GM21619 (cell line): ENCODE results near the gene PDGFA.

Experiments used
- ATAC-seq: cut with Tn5 transposase; IDR thresholded peaks from one replicate; pipeline ENCODE4 v1.9.1; 2021; ENCODE audit not compliant: unreplicated experiment

Gene PDGFA

GRCh38 chr7:491958-492713 is 27.5 kb downstream of the PDGFA start:
- no peak for ATAC-seq

DNA sequence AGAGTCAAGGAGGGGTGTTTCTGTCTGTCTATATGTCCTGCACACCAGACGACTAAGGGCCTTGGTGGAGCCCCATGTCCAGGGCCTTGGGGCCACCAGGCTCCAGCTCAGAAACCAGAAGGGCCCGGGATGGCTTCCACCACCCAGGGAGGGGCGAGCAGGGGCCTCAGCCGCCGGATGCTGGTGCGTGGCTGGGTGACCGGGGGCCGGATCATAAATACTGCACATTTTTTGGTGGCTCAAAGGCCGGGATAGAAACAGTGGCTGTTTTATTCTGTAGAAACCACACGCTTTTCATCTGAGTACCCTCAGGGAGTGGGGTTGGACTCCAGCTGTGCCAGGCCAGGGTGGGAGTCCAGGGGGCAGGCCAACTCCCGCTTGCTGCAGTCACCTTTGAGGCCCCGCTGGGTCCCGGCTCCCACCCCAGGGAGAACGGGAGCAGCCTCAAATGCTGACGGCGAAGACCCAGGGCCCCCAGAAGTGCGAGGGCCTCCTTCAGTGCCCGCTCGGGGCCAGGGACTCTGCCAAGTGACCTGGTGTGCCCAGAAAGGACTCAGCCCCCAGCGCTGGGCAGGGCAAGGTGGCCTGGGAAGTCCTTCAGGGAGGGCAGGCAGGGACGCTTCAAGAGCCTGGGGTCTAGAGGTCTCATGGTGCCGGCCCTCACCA is 28.2 kb downstream of the PDGFA start:
- ATAC-seq, result no peak

- ATAC-seq, result no peak
Observed at GRCh38 chr7:490461-491291, 29.0 kb downstream of the PDGFA start.

DNA sequence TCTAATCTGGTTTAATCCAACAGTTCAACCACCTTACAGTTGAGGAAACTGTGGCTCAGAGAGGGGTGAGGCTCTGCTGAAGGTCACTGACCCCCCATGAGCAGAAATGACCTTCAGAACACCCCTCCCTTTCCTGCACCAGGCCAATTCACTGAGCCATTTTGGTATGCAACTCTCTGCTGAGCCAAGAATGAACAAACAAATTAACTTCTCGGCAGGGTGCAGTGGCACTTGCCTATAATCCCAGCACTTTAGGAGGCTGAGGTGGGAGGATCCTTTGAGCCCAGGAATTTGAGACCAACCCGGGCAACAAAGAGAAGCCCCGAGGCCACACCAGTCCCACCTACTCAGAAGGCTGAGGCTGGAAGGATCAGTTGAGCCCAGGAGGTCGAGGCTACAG is 29.8 kb downstream of the PDGFA start:
- no peak for ATAC-seq

- no peak for ATAC-seq
Observed at GRCh38 chr7:486216-486743, 33.4 kb downstream of the PDGFA start.

- ATAC-seq, result no peak
Observed at GRCh38 chr7:485188-486081, 34.2 kb downstream of the PDGFA start.

DNA sequence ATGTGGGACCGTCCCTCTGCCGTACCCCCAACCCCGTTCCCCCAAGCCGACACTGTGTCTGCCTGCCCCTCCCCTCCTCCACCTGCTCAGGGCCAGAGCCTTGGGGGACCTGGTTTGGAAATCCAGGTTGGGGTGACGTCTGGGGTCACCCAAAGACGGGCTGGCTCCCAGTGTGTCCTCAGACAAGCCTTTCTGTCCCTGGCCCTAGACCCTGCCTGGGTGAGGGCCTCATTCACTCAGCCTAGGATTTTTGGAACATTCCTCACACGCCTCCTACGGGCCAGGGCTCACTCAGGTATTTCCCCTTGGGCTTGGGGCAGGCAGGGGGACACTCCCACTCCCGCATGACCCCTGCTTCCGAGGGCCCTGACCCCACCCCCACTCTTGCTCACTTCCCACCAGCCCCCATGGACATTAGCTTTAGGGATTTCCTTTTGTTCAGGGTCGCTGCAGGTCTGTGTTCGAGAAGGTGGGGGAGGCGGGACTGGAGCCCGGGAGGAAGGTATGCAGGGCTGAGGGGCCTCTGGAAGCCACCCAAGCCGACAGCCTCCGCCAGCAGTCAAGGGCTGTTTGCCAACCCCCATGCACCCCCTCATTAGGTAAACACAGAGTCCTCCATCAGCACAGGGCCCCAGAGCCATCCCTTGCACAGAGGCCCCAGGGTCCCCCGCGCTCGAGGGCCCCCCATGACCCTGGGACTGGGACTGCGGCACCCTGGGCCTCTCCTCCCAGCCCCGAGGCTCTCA is 35.1 kb downstream of the PDGFA start:
- ATAC-seq, result no peak

- ATAC-seq, result no peak
Observed at GRCh38 chr7:483656-484355, 35.8 kb downstream of the PDGFA start.

DNA sequence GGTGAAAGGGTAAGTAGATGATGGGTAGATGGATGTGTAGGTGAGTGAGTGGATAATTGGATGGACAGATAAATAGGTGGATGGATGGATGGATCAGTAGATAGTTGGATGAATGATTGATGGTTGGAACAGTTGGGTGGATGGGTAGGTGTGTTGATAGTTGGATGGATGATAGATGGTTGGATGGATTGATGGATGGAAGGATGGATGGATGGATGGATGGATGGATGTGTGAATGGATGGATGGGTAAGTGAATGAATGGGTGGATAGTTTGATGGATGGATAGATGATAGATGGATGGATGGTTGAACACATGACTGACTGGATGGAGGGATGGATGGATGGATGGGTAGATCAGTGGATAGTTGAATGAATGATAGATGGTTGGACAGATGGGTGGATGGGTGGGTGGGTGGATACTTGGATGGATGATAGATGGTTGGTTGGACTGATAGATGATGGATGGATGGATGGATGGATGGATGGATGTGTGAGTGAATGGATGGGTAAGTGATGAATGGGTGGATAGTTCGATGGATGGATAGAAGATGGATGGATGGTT is 37.0 kb downstream of the PDGFA start:
- no peak for ATAC-seq

DNA sequence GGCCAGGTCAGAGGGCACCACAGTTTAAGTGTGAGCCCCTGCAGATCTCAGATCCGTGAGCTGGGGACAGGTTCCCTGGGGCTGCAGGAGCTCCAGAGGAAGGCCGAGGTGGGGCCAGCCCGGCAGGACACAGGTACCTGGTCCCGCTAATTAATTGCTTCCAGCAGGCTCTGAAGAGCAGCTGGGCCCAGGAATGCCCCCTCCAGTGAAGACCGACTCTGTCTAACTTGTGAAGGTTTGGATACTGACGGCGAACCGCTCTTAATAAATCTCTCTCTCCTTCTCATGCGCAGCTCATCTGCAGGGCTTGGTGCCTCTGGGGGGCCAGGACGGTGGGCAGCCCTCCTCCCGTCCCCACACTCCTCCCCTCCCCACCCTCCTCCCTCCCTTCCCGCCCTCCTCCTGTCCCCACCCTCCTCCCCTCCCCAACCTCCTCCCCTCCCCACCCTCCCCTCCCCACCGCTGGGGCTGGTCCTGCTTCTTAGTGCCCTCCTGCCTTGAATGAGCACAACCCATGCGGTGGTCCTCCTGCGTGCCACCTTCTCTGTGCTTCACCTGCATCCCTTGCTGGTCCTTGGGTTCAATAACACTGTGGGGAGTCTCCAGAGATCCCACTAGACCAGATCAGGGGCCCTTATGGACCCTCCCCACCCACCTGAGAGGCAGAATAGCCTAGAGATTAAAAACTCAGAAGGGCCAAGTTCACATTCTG is 38.3 kb downstream of the PDGFA start:
- ATAC-seq, result no peak

GRCh38 chr7:480531-481218 is 39.0 kb downstream of the PDGFA start:
- ATAC-seq, result no peak

- no peak for ATAC-seq
Observed at GRCh38 chr7:479948-480499, 39.6 kb downstream of the PDGFA start.

DNA sequence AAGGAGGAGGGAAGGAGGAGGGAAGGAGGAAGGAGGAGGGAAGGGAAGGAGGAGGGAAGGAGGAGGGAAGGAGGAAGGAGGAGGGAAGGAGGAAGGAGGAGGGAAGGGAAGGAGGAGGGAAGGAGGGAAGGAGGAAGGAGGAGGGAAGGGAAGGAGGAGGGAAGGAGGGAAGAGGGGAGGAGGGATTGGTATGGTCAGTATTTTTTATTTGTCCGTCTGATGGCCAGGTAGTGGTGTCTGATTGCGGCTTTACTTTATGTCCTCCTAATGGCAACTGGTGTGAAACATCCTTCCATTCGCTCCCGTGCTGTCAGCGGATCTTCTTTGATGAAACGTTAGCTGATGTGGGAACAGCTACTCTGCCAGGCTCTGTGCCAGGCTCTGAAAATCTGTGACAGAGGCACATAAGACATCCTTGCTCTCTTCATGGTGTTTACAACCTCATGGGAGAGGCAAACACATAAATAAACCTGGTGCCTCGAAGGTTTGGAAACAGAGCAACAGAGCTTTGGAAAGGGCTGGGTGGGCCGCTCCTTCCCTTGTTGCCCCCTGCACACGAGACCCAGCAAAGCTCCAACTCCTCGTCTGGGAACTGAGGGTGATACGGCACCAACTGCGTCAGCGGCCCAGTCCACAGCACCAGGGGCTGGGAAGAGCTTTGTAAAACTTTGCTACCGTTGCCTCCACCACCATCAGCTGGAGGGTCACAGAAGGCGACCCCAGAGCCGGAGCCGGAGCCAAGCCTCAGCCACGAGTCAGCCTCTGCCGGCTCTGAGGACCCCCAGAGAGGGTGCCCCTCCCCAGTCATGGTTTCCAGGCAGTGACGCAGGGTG is 40.3 kb downstream of the PDGFA start:
- no peak for ATAC-seq

DNA sequence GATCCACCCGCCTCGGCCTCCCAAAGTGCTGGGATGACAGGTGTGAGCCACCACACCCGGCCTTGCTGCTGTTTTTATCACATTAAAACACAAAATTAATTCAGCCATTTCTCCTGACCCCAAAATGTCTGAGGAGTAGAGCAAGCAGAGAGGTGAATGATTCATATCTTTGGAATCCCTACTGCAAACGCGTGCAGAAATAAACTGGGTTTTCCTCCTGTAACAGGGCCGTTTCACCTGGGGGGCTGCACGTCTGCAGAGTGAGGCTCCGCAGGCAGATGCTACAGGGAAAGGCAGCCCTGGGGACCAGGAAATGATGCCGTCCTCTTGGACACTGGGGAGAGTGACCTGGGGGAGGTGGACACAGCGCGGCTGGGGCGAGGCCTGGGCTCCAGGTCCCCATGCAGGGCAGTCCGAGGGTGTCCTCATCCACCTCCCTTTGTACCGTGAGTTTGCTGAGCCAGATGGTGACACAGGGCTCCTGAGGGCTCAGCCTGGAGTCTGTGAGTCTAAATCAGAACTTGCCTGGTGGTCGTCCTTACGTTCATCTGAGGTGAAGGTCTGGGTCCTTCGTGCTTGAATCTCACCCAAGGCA is 41.9 kb downstream of the PDGFA start:
- ATAC-seq, result no peak

DNA sequence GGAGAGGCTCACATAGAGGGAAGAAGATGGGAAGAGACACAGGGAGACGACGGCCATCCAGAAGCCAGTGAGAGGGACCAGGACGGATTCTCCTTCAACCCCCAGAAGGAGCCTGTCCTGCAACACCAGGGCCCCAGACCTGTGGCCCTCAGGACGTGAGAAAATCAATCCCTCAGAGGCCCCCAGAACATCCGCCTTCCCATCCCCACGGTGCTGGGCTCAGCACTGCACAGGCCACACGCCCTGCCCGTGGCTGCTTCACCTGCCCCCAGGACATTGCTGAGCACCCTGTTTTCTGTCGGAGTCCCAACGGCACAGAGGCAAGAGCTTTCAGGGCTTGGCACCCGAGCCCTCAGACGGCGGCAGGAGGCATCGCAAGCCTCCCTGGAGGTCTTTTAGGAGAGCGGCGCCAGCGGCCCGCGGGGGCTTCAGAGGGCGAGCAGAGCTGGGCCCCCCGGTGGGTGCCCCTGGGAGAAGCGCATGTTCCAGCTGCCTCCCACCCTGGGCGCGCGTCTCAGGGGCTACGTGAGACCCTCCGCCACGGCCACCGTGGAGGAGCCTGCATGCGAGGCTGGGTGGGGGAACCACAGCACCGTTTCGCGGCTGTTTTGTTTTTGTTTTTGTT is 42.8 kb downstream of the PDGFA start:
- ATAC-seq, result no peak

GRCh38 chr7:475951-476441 is 43.6 kb downstream of the PDGFA start:
- ATAC-seq, result no peak
